Hepatocyte (in vitro differentiated cells): Measurements from ENCODE around the gene TMEM175. TPM values are rescaled to one million over a fixed set of nuclear protein-coding genes. Genes with fewer than 3 reads are reported as not detected.

ENCODE experiments used
- DNase-seq: peaks from one replicate; pipeline ENCODE4 v3.0.0-alpha.2; 2016; ENCODE audit warnings: low spot score
- H2AFZ ChIP-seq: fragments of 200-600 bp; sonication (generic); 2 replicates; pipeline ENCODE4 v1.6.0; 2016; ENCODE audit warnings: antibody characterized with exemption, mild to moderate bottlenecking
- H3K27ac ChIP-seq: fragments of 200-600 bp; sonication (generic); 2 replicates; pipeline ENCODE4 v1.5.1; 2016; ENCODE audit warnings: mild to moderate bottlenecking
- H3K27me3 ChIP-seq: fragments of 200-600 bp; sonication (generic); 2 replicates; pipeline ENCODE4 v1.6.1; 2016
- H3K36me3 ChIP-seq: fragments of 200-600 bp; sonication (generic); replicated peaks from 2 replicates; pipeline ENCODE4 v1.5.1; 2016; ENCODE audit warnings: low read depth; ENCODE audit not compliant: insufficient read depth
- H3K4me1 ChIP-seq: fragments of 200-600 bp; sonication (generic); 2 replicates; pipeline ENCODE4 v1.5.1; 2016; ENCODE audit warnings: mild to moderate bottlenecking, moderate library complexity; ENCODE audit not compliant: insufficient read depth
- H3K4me2 ChIP-seq: fragments of 200-600 bp; sonication (generic); 2 replicates; pipeline ENCODE4 v1.6.0; 2016
- H3K4me3 ChIP-seq: fragments of 200-600 bp; sonication (generic); 2 replicates; pipeline ENCODE4 v1.5.1; 2016; ENCODE audit warnings: mild to moderate bottlenecking
- H3K79me2 ChIP-seq: fragments of 200-600 bp; sonication (generic); 2 replicates; pipeline ENCODE4 v1.6.0; 2017; ENCODE audit warnings: mild to moderate bottlenecking
- H3K9me2 ChIP-seq: fragments of 200-600 bp; sonication (generic); replicated peaks from 2 replicates; pipeline ENCODE4 v1.6.0; 2017; ENCODE audit warnings: mild to moderate bottlenecking; ENCODE audit not compliant: insufficient read depth
- H3K9me3 ChIP-seq: fragments of 200-600 bp; sonication (generic); 2 replicates; pipeline ENCODE4 v1.5.1; 2016; ENCODE audit warnings: low read depth, mild to moderate bottlenecking
- H4K20me1 ChIP-seq: fragments of 200-600 bp; sonication (generic); 2 replicates; pipeline ENCODE4 v1.6.0; 2016; ENCODE audit warnings: mild to moderate bottlenecking; ENCODE audit not compliant: insufficient read depth, poor library complexity, severe bottlenecking
- EZH2 ChIP-seq: fragments of 200-600 bp; sonication (generic); IDR thresholded peaks from 2 replicates; pipeline ENCODE4 v1.6.1; 2016; ENCODE audit warnings: antibody characterized with exemption, mild to moderate bottlenecking, borderline replicate concordance
- EZH2phosphoT487 ChIP-seq: fragments of 200-600 bp; sonication (generic); IDR thresholded peaks from one replicate; pipeline ENCODE4 v1.6.1; 2018; ENCODE audit warnings: antibody characterized with exemption, mild to moderate bottlenecking, low read depth, moderate library complexity; ENCODE audit not compliant: unreplicated experiment, severe bottlenecking
- WGBS: methylation state at CpG from one replicate; pipeline ENCODE4 v1.1.6; 2016; ENCODE audit warnings: low lambda C conversion rate; ENCODE audit errors: missing lambda C conversion rate; 5-methylcytosine and 5-hydroxymethylcytosine counted together
- polyA plus RNA-seq: library from polyadenylated mRNA; unstranded; fragments of >200 nt; fragmentation: Nextera tagmentation; extraction: Ambion mirVana; gene quantifications from 2 replicates; pipeline ENCODE4 v1.2.1, GENCODE V29; 2016
- total RNA-seq: library from RNA; depleted of rRNA; stranded (reverse); fragments of >200 nt; gene quantifications from 2 replicates; pipeline ENCODE4 v1.2.3, GENCODE V29; 2014
- TF ChIP-seq, protein P1 (sequence below): fragments of 200-600 bp; sonication (generic); IDR thresholded peaks from 2 replicates; pipeline ENCODE4 v1.5.1; 2016; ENCODE audit warnings: antibody characterized with exemption, mild to moderate bottlenecking; ENCODE audit not compliant: poor library complexity

Gene TMEM175
- total and polyA plus RNA-seq, 2 experiments from 2014 or later = 14.8 to 31.4 TPM

DNA sequence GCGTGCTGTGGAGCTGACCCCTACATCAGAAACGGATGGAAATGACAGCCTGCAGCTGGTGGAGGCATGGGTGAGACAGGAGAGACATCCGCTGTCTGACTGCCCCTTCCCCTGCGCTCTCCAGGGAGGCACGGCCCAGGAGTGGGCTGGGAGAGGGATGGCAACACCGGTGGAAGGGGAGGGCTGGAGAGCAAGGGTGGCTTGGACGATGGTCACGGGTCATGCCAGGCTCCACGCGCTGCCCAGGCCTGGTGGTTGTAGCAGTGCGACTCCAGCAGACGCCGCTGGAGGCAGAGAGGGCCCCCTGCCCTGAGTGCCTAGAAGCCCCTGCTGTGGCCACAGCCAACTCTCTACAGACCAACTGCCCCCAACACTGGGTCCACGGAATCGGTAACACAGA is 48.0 kb upstream of the TMEM175 start:
- Histone ChIP-seq H2AFZ (no peak overlapping the region), H4K20me1 (no peaks in the 10 kb centered on the region), H3K4me2 (no peak overlapping the region), H3K9me2 (no peaks in the 10 kb centered on the region), H3K9me3 (no peaks in the 10 kb centered on the region), H3K4me1 (no peaks in the 10 kb centered on the region), H3K36me3 (no peaks in the 10 kb centered on the region), H3K27ac (no peak overlapping the region), H3K27me3 (no peaks in the 10 kb centered on the region), H3K4me3 (no peak overlapping the region), H3K79me2 (no peaks in the 10 kb centered on the region)
- no peak for DNase-seq
- TF ChIP-seq, protein P1, sequence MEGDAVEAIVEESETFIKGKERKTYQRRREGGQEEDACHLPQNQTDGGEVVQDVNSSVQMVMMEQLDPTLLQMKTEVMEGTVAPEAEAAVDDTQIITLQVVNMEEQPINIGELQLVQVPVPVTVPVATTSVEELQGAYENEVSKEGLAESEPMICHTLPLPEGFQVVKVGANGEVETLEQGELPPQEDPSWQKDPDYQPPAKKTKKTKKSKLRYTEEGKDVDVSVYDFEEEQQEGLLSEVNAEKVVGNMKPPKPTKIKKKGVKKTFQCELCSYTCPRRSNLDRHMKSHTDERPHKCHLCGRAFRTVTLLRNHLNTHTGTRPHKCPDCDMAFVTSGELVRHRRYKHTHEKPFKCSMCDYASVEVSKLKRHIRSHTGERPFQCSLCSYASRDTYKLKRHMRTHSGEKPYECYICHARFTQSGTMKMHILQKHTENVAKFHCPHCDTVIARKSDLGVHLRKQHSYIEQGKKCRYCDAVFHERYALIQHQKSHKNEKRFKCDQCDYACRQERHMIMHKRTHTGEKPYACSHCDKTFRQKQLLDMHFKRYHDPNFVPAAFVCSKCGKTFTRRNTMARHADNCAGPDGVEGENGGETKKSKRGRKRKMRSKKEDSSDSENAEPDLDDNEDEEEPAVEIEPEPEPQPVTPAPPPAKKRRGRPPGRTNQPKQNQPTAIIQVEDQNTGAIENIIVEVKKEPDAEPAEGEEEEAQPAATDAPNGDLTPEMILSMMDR = no peak
- no peak for TF ChIP-seq EZH2
- TF ChIP-seq EZH2phosphoT487 = no peak
- WGBS = 93% methylated on average over 13 of the region's 15 CpGs

DNA sequence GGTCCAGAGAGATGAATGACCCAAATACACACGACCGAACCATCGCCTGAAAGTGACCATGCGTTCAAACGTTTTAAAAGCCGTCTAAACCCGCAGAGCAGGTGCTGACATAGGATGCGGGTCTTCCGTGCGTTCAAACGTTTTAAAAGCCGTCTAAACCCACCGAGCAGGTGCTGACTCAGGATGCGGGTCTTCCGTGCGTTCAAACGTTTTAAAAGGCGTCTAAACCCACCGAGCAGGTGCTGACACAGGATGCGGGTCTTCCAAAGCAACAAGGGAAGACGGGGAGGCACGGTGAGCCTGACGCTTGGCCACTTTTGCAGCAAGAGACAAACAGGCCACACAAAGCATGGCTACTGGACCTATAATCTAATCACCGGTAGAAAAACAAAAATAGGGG is 47.4 kb upstream of the TMEM175 start:
- no peak overlapping the region for H3K4me3 ChIP-seq
- H3K27ac ChIP-seq = no peak overlapping the region
- DNase-seq = no peak
- no peaks in the 10 kb centered on the region for H3K79me2 ChIP-seq
- H3K9me2 ChIP-seq = no peaks in the 10 kb centered on the region
- no peaks in the 10 kb centered on the region for H3K9me3 ChIP-seq
- H3K36me3 ChIP-seq = no peaks in the 10 kb centered on the region
- WGBS = 97% methylated on average over 23 of the region's 24 CpGs
- H3K4me2 ChIP-seq = no peak overlapping the region
- H2AFZ ChIP-seq = no peak overlapping the region
- H3K27me3 ChIP-seq = no peaks in the 10 kb centered on the region
- TF ChIP-seq EZH2phosphoT487 (no peak), EZH2 (no peak)
- TF ChIP-seq, protein P1 = no peak
- no peaks in the 10 kb centered on the region for H4K20me1 ChIP-seq
- H3K4me1 ChIP-seq = no peaks in the 10 kb centered on the region

DNA sequence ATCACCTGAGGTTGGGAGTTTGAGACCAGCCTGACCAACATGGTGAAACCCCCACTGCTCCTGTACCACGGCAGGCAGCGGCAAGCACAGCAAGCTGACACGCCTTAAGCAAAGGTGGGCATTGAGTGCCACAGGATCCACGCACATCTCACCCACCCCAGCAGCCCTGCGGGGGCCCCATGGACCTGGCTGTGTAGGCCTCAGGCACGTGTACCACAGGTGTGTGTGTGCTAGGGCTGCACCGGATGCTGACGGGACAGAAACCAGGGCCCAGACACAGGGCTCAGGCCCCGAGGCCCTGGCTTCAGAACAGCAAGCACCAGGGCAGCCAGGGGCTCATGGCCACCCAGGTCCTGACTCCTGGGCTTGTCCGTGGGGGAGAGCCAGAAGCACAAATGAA is 46.9 kb upstream of the TMEM175 start:
- no peak overlapping the region for H3K4me3 ChIP-seq
- H3K9me3 ChIP-seq = no peaks in the 10 kb centered on the region
- no peaks in the 10 kb centered on the region for H3K4me1 ChIP-seq
- no peaks in the 10 kb centered on the region for H4K20me1 ChIP-seq
- no peaks in the 10 kb centered on the region for H3K9me2 ChIP-seq
- no peaks in the 10 kb centered on the region for H3K27me3 ChIP-seq
- no peak overlapping the region for H3K27ac ChIP-seq
- no peaks in the 10 kb centered on the region for H3K79me2 ChIP-seq
- DNase-seq = no peak
- H2AFZ ChIP-seq = no peak overlapping the region
- WGBS = 95% methylated on average over 10 of the region's 10 CpGs
- TF ChIP-seq EZH2 (no peak), EZH2phosphoT487 (no peak)
- TF ChIP-seq, protein P1 = no peak
- H3K4me2 ChIP-seq = no peak overlapping the region
- no peaks in the 10 kb centered on the region for H3K36me3 ChIP-seq

DNA sequence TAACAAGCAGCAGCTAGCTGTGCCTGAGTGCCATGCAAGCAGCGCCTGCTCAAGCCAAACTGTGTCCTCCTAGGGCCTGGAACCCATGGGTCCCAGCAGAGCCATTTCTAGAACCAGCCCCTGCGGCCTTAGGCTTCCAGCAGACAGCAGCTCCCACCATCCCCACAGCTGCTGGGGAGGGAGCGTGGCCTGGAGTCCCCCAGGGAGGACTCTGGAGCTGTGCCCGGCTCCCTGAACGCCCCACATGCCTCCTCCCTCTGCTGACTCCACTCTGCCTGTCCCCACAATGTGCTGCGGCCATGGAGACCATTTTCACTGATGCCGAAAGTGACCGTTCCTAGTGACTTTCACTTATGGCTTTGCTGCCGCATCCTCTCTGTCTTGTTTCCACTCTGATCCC is 46.0 kb upstream of the TMEM175 start:
- H3K27ac ChIP-seq = no peak overlapping the region
- 97% methylated on average over 9 of the region's 9 CpGs for WGBS
- H3K9me3 ChIP-seq = no peaks in the 10 kb centered on the region
- no peaks in the 10 kb centered on the region for H3K79me2 ChIP-seq
- DNase-seq = no peak
- H3K9me2 ChIP-seq = no peaks in the 10 kb centered on the region
- no peaks in the 10 kb centered on the region for H3K4me1 ChIP-seq
- no peak overlapping the region for H2AFZ ChIP-seq
- TF ChIP-seq EZH2 (no peak), EZH2phosphoT487 (no peak)
- TF ChIP-seq, protein P1 = no peak
- H3K27me3 ChIP-seq = no peaks in the 10 kb centered on the region
- no peaks in the 10 kb centered on the region for H4K20me1 ChIP-seq
- H3K36me3 ChIP-seq = no peaks in the 10 kb centered on the region
- H3K4me2 ChIP-seq = no peak overlapping the region
- H3K4me3 ChIP-seq = no peak overlapping the region
